Endothelial cell of umbilical vein (primary cell): Measurements from ENCODE around the gene PML. TPM values are rescaled to one million over a fixed set of nuclear protein-coding genes. Genes with fewer than 3 reads are reported as not detected.

Experiments
- BruUV-seq: library from RNA; stranded (reverse); fragments of 400-500 nt; replicated peaks from 2 replicates; lab custom pipeline; 2021; lab: Mats Ljungman, UMichigan
- CTCF ChIA-PET: fragments of 300-600, 350-600 bp; sonication (Branson Sonifier 250); formaldehyde crosslinking; loops from one replicate; lab custom pipeline; 2021; ENCODE audit warnings: antibody characterized with exemption, inconsistent platforms; lab: Charles Lee
- POLR2A ChIA-PET: fragments of 300-600, 350-600 bp; sonication (Branson Sonifier 250); formaldehyde crosslinking; loops from one replicate; lab custom pipeline; 2021; ENCODE audit warnings: antibody characterized with exemption, inconsistent platforms; lab: Charles Lee
- DNase-seq: peaks from one replicate; pipeline ENCODE4 v3.0.0-alpha.2; 2011; ENCODE audit warnings: low read depth, low spot score
- FAIRE-seq: peaks from 2 replicates; lab custom pipeline; 2011; peaks lifted over from hg19 to GRCh38; lab: Jason Lieb, UNC
- H2AFZ ChIP-seq: 2 replicates; pipeline ENCODE4 v1.6.0; 2012; ENCODE audit warnings: low read depth, low read length, control low read depth, inconsistent platforms
- H3K27ac ChIP-seq: 2 replicates; pipeline ENCODE4 v1.5.1; 2011; ENCODE audit warnings: low read depth, mild to moderate bottlenecking, control low read depth, low read length, moderate library complexity; ENCODE audit not compliant: insufficient read depth
- H3K27me3 ChIP-seq, 2 experiments: 2 replicates each; pipeline versions ENCODE4 v1.6.0 to v1.6.1; 2011; ENCODE audit warnings: low read length in 2 of 2, mixed read lengths in 1 of 2; ENCODE audit not compliant: control insufficient read depth in 2 of 2, insufficient read depth in 2 of 2
- H3K36me3 ChIP-seq, 2 experiments: 2 replicates in 1 of 2; 3 replicates in 1 of 2; pipeline ENCODE4 v1.5.1; 2011; ENCODE audit warnings: low read length in 2 of 2, mild to moderate bottlenecking in 1 of 2, moderate library complexity in 1 of 2; ENCODE audit not compliant: control insufficient read depth in 2 of 2, insufficient read depth in 2 of 2; ENCODE audit errors: extremely low read depth in 1 of 2
- H3K4me1 ChIP-seq: 3 replicates; pipeline ENCODE4 v1.5.1; 2011; ENCODE audit warnings: mild to moderate bottlenecking, low read length; ENCODE audit not compliant: control insufficient read depth, insufficient read depth; ENCODE audit errors: extremely low read depth
- H3K4me2 ChIP-seq: 2 replicates; pipeline ENCODE4 v1.6.1; 2011; ENCODE audit warnings: low read length, control low read depth, mixed read lengths; ENCODE audit not compliant: insufficient read depth
- H3K4me3 ChIP-seq, 3 experiments: fragments of 200-600 bp in 1 of 3; sonication (generic), shearing (Covaris generic) in 1 of 3; replicated peaks in 1 of 3; 2 replicates each; pipeline ENCODE4 v1.5.1; 2011 to 2016; ENCODE audit warnings: control low read depth in 3 of 3, low read length in 3 of 3, mild to moderate bottlenecking in 2 of 3, inconsistent platforms in 1 of 3, low read depth in 1 of 3, moderate library complexity in 1 of 3; ENCODE audit not compliant: insufficient read depth in 1 of 3
- H3K79me2 ChIP-seq: 2 replicates; pipeline ENCODE4 v1.6.0; 2012; ENCODE audit warnings: low read length, inconsistent platforms; ENCODE audit not compliant: control insufficient read depth, insufficient read depth
- H3K9ac ChIP-seq: replicated peaks from 2 replicates; pipeline ENCODE3; 2011; ENCODE audit warnings: low read length, control low read depth; ENCODE audit not compliant: insufficient read depth; ENCODE audit errors: extremely low read depth
- H3K9me1 ChIP-seq: replicated peaks from 3 replicates; pipeline ENCODE4 v1.6.0; 2011; ENCODE audit warnings: mild to moderate bottlenecking, low read length; ENCODE audit not compliant: control insufficient read depth, insufficient read depth; ENCODE audit errors: extremely low read depth
- H3K9me3 ChIP-seq: replicated peaks from 2 replicates; pipeline ENCODE4 v1.5.1; 2012; ENCODE audit warnings: low read length, inconsistent platforms; ENCODE audit not compliant: control insufficient read depth, insufficient read depth
- H4K20me1 ChIP-seq: replicated peaks from 2 replicates; pipeline ENCODE3; 2011; ENCODE audit warnings: mild to moderate bottlenecking, low read length; ENCODE audit not compliant: control insufficient read depth, insufficient read depth; ENCODE audit errors: extremely low read depth
- CTCF ChIP-seq, 2 donors: IDR thresholded peaks; 1 replicate in 1 of 2; 2 replicates in 1 of 2; pipeline ENCODE4 v1.5.1; 2011; ENCODE audit warnings: low read length in 2 of 2, mild to moderate bottlenecking in 2 of 2, moderate library complexity in 2 of 2, control low read depth in 1 of 2, inconsistent platforms in 1 of 2, low read depth in 1 of 2; ENCODE audit not compliant: insufficient read depth in 1 of 2; ENCODE audit errors: extremely low read depth in 1 of 2
- EZH2 ChIP-seq: IDR thresholded peaks from 2 replicates; pipeline ENCODE4 v1.6.1; 2012; ENCODE audit warnings: borderline replicate concordance, low read depth, mild to moderate bottlenecking, moderate library complexity, low read length, inconsistent platforms; ENCODE audit not compliant: severe bottlenecking
- FOS ChIP-seq: IDR thresholded peaks from 2 replicates; pipeline ENCODE4 v1.6.1; 2011; ENCODE audit warnings: mild to moderate bottlenecking, low read length, moderate library complexity, borderline replicate concordance; ENCODE audit not compliant: insufficient read depth
- JUN ChIP-seq: IDR thresholded peaks from 2 replicates; pipeline ENCODE4 v1.6.1; 2011; ENCODE audit warnings: borderline replicate concordance, low read depth; ENCODE audit not compliant: insufficient read length, insufficient read depth
- MYC ChIP-seq: IDR thresholded peaks from one replicate; pipeline ENCODE4 v1.6.1; 2011; ENCODE audit warnings: mild to moderate bottlenecking, low read depth, low read length
- dilution Hi-C: fragments of 300-500 bp; cut with MboI; formaldehyde crosslinking; loops from one replicate; pipeline ENCODE4 v1.15.0; 2019; ENCODE audit warnings: low sequenced_read_pairs; ENCODE audit not compliant: extremely low pct_ligation_motif_present
- intact Hi-C: fragments of 100-400 bp; cut with micrococcal nuclease; formaldehyde crosslinking; loops from one replicate; pipeline ENCODE4 v1.10.0; 2022
- polyA plus RNA-seq, 4 experiments: library from polyadenylated mRNA; depleted of rRNA in 3 of 4; stranded (reverse) in 3 of 4; unstranded in 1 of 4; fragments of >200 nt; gene quantifications; 2 replicates each; pipeline versions ENCODE4 v1.2.1 to v1.2.3, GENCODE V29; 2011 to 2012; ENCODE audit warnings: missing spikeins in 1 of 4
- total RNA-seq: library from RNA; stranded (reverse); gene quantifications from 2 replicates; pipeline ENCODE4 v1.2.3, GENCODE V29; 2021

Gene PML
- total and polyA plus RNA-seq, 2 donors (not counting 3 experiments of a cell fraction or from before 2014, with no cell fraction given): 30.4 to 79.6 TPM

DNA sequence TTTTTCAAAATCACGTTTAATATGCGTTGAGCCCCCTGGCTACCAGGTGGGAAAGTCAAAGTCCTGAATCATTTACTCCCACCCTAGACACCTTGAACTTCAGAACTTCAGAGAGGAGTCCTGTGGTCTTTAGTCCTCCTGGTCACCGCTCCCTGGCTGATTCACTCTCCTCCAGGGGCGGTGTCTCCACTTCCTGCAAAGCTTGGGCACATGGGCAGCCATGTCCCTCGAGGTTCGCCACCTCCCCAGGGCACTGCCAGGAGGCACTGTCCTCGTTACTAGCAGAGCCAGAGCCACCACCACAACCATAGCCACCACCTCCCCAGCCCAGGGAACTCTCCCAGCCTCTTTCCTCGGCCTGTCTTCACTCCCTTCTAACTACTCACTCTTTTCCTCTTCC is 37.2 kb upstream of the PML start:
- intact Hi-C loops (no loop called here), dilution Hi-C loops (no loop called here)
- no peak overlapping the region for H3K4me3 ChIP-seq
- no peak overlapping the region for H3K27ac ChIP-seq
- no peaks in the 10 kb centered on the region for H3K79me2 ChIP-seq
- H3K4me2 ChIP-seq: no peak overlapping the region
- no peaks in the 10 kb centered on the region for H3K27me3 ChIP-seq
- H2AFZ ChIP-seq: no peak overlapping the region
- no peaks in the 10 kb centered on the region for H3K9me1 ChIP-seq
- no TSS peak for BruUV-seq
- ChIA-PET POLR2A (no interaction called here), CTCF (interaction anchor here (0.9 to 2.7 kb wide), 5 partner anchors 8 to 358 kb away, joined by 3 to 19 read pairs (median 3); no protein-coding TSS in a partner anchor)
- no peak for TF ChIP-seq CTCF (IDR thresholded peaks at IDR 0.05; ENCODE audit: extremely low read depth in 1 of 2, insufficient read depth in 1 of 2, low read depth in 1 of 2, low read length in 2 of 2)
- H3K4me1 ChIP-seq: peaks cover 9% of the 10 kb centered on the region
- no peak overlapping the region for H3K9ac ChIP-seq
- DNase-seq: no peak
- H3K9me3 ChIP-seq: no peaks in the 10 kb centered on the region
- no peaks in the 10 kb centered on the region for H4K20me1 ChIP-seq
- no peaks in the 10 kb centered on the region for H3K36me3 ChIP-seq
- FAIRE-seq: no peak

DNA sequence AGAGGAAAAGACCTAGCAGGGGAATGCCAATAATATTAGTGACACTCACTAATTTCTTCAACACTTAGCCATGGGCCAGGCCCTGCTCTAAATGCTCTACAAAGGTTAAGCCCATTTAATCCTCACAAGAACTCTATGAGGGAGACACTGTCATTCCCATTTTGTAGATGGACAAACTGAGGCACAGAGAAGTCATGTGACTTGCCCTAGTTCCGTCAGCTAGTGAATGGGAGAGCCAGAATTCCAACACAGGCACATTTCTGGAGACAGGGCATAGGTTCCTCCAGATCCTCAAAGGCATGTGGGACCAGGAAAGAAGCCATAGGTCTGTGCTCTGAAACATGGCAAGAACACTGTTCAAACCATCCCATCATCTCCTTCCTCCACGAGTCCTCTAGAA is 36.7 kb upstream of the PML start:
- TF ChIP-seq CTCF (IDR thresholded peaks at IDR 0.05; ENCODE audit: extremely low read depth in 1 of 2, insufficient read depth in 1 of 2, low read depth in 1 of 2, low read length in 2 of 2): no peak
- no peak for TF ChIP-seq FOS
- TF ChIP-seq JUN: no peak
- no peak for TF ChIP-seq MYC
- TF ChIP-seq EZH2: no peak
- H3K27ac ChIP-seq: no peak overlapping the region
- H2AFZ ChIP-seq: no peak overlapping the region
- H4K20me1 ChIP-seq: no peaks in the 10 kb centered on the region
- no peak overlapping the region for H3K9ac ChIP-seq
- ChIA-PET POLR2A (no interaction called here), CTCF (interaction anchor here (2.7 kb wide), 1 partner anchor 15 kb away, joined by 19 read pairs; no protein-coding TSS in a partner anchor)
- DNase-seq (no peak), FAIRE-seq (no peak)
- no TSS peak for BruUV-seq
- H3K9me1 ChIP-seq: no peaks in the 10 kb centered on the region
- dilution Hi-C loops (no loop called here), intact Hi-C loops (no loop called here)
- H3K27me3 ChIP-seq: no peaks in the 10 kb centered on the region
- H3K4me3 ChIP-seq: no peak overlapping the region
- no peaks in the 10 kb centered on the region for H3K36me3 ChIP-seq
- H3K79me2 ChIP-seq: no peaks in the 10 kb centered on the region
- peaks cover 14% of the 10 kb centered on the region for H3K4me1 ChIP-seq
- H3K9me3 ChIP-seq: no peaks in the 10 kb centered on the region
- no peak overlapping the region for H3K4me2 ChIP-seq
